ENCODE measurements around the gene SAMD1. TPM values are rescaled to one million over a fixed set of nuclear protein-coding genes. Genes with fewer than 3 reads are reported as not detected.

SAMD1 gene
- total and polyA plus RNA-seq, 2 of the 13 experiments (the other 11 are each of a cell fraction or from before 2014, with no cell fraction given): 17.5 to 45.0 TPM

DNA sequence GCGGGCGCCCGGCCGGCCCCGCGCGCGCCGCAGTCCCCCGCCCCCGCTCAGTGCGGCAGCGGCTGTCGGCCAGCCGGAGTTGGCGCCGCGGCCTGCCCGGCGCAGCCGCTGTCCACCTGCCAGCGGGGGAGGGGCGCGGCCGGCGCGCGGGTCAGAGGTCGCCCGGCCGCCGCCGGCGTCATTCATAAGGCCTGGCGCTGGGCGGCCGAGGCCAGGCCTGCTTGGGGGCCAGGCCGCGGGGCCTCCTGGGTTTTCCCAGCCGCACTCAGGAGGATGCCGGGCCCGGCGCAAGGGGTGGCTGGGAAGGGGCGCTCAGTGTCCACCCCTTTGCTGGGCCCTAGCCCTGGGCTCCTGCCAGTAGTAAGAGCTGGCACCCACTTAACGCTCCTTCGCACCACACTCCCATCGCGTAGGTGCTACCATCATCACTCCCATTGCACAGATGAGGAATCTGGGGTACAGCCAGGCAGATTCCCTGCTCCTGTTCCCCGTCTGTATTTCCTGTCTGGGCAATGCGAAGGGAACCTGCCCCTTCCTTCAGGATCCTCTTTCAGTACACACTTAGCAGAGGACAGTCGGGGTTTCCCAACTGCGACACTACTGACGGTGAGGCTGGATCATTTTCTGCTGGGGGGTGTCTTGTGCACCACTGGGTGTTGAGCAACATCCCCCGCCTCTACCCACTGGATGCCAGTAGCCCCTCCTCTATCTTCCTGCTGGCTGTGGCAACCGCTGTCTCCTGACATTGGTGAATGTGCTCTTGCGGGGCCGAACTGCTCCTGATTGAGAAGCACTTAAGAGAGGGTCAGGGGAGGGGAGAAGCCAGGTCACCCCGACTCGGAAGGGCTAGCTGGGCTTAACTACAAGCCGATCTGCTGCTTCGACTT, 27.9 kb upstream of the SAMD1 start (continued):
- TF ChIP-seq ZBTB40 (IDR thresholded peaks at IDR 0.05): no peak
- TF ChIP-seq ZBTB40 (CRISPR knock-in tag; IDR thresholded peaks at IDR 0.05): peak; percentile 18; the same call in 1 of the 2 replicates
- TF ChIP-seq PHF21A (CRISPR knock-in tag; IDR thresholded peaks at IDR 0.05): peak; percentile 67; the same call in 1 of the 2 replicates
- 0 out of 2 replicates have a peak, but pooled peaks have one; percentile 16 for TF ChIP-seq SIX1 (CRISPR knock-in tag; IDR thresholded peaks at IDR 0.05; ENCODE audit: borderline replicate concordance)
- TF ChIP-seq HNRNPLL (IDR thresholded peaks at IDR 0.05; ENCODE audit: low read depth, low read length, poor library complexity, severe bottlenecking): peak; percentile 64
- TF ChIP-seq ZFP36L1 (CRISPR knock-in tag; IDR thresholded peaks at IDR 0.05): peak; percentile 60; the same call in 1 of the 2 replicates
- TF ChIP-seq SP5 (CRISPR knock-in tag; IDR thresholded peaks at IDR 0.05; ENCODE audit: borderline replicate concordance, low read depth): 0 out of 2 replicates have a peak, but pooled peaks have one; percentile 6
- no peak for TF ChIP-seq ZNF577 (CRISPR knock-in tag; IDR thresholded peaks at IDR 0.05; ENCODE audit: borderline replicate concordance, low read depth)
- peak; percentile 30 for TF ChIP-seq MED8 (CRISPR knock-in tag; IDR thresholded peaks at IDR 0.05; ENCODE audit: insufficient replicate concordance)
- TF ChIP-seq CBX5 (CRISPR knock-in tag; IDR thresholded peaks at IDR 0.05; ENCODE audit: borderline replicate concordance): peak; percentile 43; the same call in 1 of the 2 replicates
- peak; percentile 68; the same call in 1 of the 2 replicates for TF ChIP-seq SMAD3 (CRISPR knock-in tag; IDR thresholded peaks at IDR 0.05)
- TF ChIP-seq ZNF138 (CRISPR knock-in tag; IDR thresholded peaks at IDR 0.05; ENCODE audit: low read depth): peak; percentile 48; the same call in 1 of the 2 replicates
- peak; percentile 78 for TF ChIP-seq POLR2G (IDR thresholded peaks at IDR 0.05; ENCODE audit: low read depth, low read length)
- TF ChIP-seq NFAT5 (CRISPR knock-in tag; IDR thresholded peaks at IDR 0.05): peak; percentile 29; the same call in 1 of the 2 replicates
